ENCODE measurements around the gene PRUNE2.

PRUNE2 gene

GRCh38 chr9:76610011-76610352, 295.9 kb downstream of the PRUNE2 start:
- no peak for TF ChIP-seq CTCF (conservative IDR thresholded peaks at IDR 0.05; ENCODE audit: control insufficient read depth, insufficient read depth, low read depth, low read length)
- DNase-seq (ENCODE audit: low read depth), result peak; percentile 86

GRCh38 chr9:76609285-76610010, 296.5 kb downstream of the PRUNE2 start:
- no peak for DNase-seq (ENCODE audit: low read depth)
- TF ChIP-seq CTCF (conservative IDR thresholded peaks at IDR 0.05; ENCODE audit: control insufficient read depth, insufficient read depth, low read depth, low read length), result no peak
- H3K4me3 ChIP-seq (ENCODE audit: control insufficient read depth, low read depth, low read length), result no peak overlapping the region

More at GRCh38 chr9:76610011-76610352, 295.9 kb downstream of the PRUNE2 start:
- no peak overlapping the region for H3K4me3 ChIP-seq (ENCODE audit: control insufficient read depth, low read depth, low read length)

- DNase-seq (ENCODE audit: low read depth), result no peak
Measured at GRCh38 chr9:76608575-76609273, 297.2 kb downstream of the PRUNE2 start.

GRCh38 chr9:76607730-76608436, 298.0 kb downstream of the PRUNE2 start:
- no peak for TF ChIP-seq CTCF (conservative IDR thresholded peaks at IDR 0.05; ENCODE audit: control insufficient read depth, insufficient read depth, low read depth, low read length)
- no peak for DNase-seq (ENCODE audit: low read depth)
- no peak overlapping the region for H3K4me3 ChIP-seq (ENCODE audit: control insufficient read depth, low read depth, low read length)

More at GRCh38 chr9:76608575-76609273, 297.2 kb downstream of the PRUNE2 start:
- no peak for TF ChIP-seq CTCF (conservative IDR thresholded peaks at IDR 0.05; ENCODE audit: control insufficient read depth, insufficient read depth, low read depth, low read length)
- H3K4me3 ChIP-seq (ENCODE audit: control insufficient read depth, low read depth, low read length), result no peak overlapping the region

- no peak overlapping the region for H3K4me3 ChIP-seq (ENCODE audit: control insufficient read depth, low read depth, low read length)
- no peak for TF ChIP-seq CTCF (conservative IDR thresholded peaks at IDR 0.05; ENCODE audit: control insufficient read depth, insufficient read depth, low read depth, low read length)
- DNase-seq (ENCODE audit: low read depth), result no peak
Measured at GRCh38 chr9:76605321-76605900, 300.5 kb downstream of the PRUNE2 start.

- TF ChIP-seq CTCF (conservative IDR thresholded peaks at IDR 0.05; ENCODE audit: control insufficient read depth, insufficient read depth, low read depth, low read length), result no peak
Measured at GRCh38 chr9:76603931-76604570, 301.9 kb downstream of the PRUNE2 start.

More at GRCh38 chr9:76603931-76604570, 301.9 kb downstream of the PRUNE2 start:
- no peak for DNase-seq (ENCODE audit: low read depth)
- H3K4me3 ChIP-seq (ENCODE audit: control insufficient read depth, low read depth, low read length), result no peak overlapping the region

Data from fibroblast of mammary gland (primary cell).